Middle frontal gyrus (tissue), 1 donor: ENCODE data around the gene CPLANE1.
"Not testable (repeated sequence)": the region's sequence is repeated elsewhere in the genome, so short reads cannot be mapped to it uniquely, and the experiment has no call there.

Source experiments
- DNase-seq: peaks from one replicate; pipeline ENCODE4 v3.0.0-alpha.2; 2015; ENCODE audit warnings: low spot score; ENCODE audit errors: extremely low spot score

CPLANE1 gene

DNA sequence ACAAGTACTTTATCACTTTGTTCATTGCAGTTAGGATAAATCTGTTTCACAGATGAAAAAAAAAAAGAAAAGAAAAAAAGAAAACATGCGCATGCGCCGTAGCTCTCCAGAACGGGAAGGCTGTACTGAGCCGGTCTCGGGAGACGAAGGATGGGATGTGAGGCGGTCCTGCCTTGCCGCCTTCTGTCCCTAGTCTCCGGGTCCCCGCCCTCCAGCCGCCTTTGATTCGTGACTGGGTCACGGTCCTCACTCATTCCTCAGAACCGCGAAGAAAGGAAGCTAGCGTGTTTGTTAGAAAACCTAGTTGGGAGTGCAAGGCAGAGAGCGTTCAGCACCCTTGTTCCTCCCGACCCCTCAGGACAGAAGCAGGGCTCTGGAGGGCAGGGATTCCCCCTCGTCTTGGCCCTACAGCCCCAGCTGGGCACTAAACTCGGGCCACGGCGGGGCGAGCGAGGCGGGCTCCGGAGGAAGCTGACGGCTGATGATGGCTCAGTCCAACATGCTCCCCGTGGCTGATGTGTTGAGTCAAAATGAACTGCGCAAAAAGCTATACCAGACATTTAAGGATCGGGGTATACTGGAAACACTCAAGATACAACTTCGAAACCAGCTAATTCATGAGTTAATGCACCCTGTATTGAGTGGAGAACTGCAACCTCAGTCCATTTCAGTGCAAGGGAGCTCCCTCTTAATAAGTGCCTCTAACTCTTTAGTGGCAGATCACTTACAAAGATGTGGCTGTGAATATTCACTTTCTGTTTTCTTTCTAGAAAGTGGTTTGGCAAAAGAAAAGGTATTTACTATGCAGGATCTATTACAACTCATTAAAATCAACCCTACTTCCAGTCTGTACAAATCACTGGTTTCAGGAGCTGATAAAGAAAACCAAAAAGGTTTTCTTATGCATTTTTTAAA lies 40.0 kb downstream of the CPLANE1 start:
- DNase-seq: no peak

DNA sequence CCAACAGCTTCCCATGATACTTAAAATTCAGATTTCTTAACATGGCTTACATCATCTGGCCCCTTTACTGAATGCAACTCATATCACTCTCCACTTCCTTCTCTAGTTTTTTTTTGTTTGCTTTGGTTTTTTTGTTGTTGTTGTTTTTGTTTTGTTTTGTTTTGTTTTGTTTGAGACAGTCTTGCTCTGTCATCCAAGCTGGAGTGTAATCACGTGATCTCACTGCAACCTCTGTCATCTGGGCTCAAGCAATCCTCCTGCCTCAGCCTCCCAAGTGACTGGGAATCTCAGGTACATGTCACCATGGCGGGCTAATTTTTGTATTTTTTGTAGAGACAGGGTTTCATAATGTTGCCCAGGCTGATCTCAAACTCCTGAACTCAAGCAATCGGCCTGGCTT lies 41.4 kb downstream of the CPLANE1 start:
- DNase-seq: no peak

DNA sequence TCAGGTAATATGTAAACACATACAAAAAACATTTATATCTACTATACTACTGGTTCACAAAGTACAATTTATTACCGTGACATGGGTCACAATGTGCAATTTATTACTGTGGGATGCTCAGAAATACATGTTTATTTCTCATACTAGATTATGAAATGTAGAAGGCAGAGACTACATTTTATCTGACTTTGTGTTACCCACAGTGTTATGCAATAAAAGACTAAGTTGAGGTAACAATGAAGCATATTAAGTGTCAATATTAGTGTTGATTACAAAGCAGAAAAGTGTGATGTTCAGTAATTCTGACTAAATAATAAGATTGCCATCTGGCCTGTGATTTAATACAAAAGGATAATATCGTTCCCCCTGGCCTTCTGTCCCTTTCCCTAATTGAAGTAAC lies 42.4 kb downstream of the CPLANE1 start:
- DNase-seq: no peak

DNA sequence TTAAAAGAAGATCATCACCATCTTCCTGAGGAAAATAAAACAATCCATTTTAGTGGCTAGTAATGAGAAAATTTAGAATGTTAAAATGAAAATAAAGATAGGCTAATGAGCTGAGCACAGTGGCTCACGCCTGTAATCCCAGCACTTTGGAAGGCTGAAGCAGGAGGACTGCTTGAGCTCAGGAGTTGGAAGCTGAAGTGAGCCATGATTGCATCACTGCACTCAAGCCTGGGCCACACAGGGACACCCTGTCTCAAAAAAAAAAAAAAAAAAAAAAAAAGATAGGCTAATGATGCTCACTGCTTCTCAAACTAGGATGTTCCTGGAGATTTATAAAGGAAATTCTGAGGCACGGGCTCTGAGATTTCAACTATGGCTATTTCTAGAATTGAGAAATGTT lies 50.3 kb downstream of the CPLANE1 start:
- no peak for DNase-seq

DNA sequence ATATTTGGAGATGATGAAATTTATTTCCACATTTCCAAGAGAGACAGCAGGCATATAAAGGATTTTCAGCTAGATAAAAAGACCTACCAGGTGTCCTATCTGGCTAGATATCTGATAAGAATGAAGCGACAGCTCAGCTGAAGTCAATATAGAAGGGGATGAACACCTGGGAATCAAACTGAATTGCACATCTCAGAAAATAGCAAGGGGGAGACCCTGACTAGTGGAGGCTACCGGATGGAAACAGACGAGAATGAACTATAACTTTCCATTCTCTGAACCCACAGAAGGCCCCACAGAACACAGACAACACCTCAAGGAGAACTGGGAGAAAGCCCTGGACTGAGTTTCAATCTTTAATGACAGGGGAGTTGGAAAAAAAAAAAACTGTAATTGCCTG lies 51.1 kb downstream of the CPLANE1 start:
- no peak for DNase-seq

DNA sequence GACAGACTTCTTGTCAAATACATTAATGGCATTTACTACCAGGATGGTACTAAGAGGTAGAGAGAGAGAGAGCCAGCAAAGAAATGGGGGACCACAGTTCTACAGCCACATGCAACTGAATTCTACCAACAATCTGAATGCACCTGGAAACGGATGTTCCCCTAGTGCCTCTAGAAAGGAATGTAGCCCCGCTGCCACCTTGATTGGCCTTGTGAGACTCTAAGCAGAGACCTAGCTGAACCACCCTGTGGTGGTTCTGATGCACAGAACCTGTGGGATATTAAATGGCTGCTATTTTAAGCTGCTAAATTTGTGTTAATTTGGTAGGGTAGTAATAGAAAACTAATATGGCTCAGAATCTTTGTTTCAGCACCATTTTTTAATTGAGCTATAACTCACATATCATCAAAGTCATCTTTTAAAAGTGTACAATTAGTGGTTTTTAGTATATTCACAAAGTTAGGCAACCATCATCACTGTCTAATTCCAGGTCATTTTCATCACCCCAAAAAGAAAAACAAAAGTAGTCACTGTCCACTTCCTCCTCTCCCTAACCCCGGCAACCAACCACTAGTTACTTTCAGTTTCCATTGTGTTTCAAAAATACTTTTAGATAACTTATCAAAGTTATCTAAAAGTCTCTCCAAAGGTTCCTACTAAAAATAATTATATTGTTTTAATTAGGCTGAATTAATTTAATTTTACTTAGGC lies 51.7 kb downstream of the CPLANE1 start:
- no peak for DNase-seq

DNA sequence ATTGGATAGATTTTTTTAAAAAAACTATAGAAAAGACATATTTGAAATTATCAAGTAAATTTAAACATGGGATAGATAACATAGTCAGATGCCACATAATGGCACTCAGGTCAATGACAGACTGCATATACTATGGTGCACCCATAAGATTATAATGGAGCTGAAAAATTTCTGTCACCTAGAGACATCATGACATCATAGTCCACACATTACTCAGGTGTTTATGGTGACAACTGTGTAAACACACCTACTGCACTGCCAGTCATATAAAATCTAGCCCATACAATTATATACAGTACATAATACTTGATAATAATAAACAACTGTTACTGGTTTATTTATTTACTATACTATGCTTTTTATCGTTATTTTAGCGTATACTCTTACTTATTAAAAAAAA lies 58.6 kb downstream of the CPLANE1 start:
- DNase-seq: no peak

DNA sequence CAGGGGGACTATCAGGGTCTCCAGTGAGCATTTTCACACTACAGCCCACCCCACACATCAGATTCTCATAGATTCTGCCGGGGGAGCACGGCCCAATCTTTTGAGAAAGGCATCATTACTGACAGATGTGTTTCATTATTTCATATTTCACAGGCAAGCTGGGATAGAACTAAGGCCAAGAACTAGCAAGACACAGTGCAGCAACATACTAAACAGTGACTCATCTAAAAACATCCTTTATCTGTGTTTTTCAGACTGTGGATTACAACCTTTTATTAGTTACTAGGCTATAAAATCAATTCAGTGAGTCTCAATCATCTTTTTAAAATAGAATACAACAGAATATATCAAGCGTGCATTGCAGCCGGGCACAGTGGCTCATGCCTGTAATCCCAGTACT lies 59.8 kb downstream of the CPLANE1 start:
- no peak for DNase-seq

DNA sequence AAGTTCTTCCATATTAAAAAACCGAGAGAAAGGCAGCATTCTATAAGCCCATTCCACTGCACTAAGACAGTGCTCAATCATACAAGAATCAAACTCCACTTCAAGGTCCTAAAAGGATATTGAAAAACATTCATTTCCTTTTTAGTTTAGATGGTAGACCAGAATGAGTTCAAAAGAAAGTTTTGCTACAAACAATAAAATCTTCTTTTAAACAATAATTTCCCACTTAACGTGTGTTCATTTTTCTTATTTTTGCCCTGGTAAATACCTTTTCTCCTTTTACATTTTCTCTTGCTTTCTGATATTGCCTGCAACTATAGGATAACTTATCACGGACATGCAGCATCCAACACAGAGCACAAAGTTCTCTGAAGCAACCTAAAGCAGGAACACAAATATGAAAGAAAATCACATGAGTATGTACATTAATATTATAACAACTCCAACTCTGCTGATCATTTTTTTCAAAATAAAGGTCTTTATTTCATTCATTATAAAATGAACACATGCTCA lies 61.7 kb downstream of the CPLANE1 start:
- no peak for DNase-seq

DNA sequence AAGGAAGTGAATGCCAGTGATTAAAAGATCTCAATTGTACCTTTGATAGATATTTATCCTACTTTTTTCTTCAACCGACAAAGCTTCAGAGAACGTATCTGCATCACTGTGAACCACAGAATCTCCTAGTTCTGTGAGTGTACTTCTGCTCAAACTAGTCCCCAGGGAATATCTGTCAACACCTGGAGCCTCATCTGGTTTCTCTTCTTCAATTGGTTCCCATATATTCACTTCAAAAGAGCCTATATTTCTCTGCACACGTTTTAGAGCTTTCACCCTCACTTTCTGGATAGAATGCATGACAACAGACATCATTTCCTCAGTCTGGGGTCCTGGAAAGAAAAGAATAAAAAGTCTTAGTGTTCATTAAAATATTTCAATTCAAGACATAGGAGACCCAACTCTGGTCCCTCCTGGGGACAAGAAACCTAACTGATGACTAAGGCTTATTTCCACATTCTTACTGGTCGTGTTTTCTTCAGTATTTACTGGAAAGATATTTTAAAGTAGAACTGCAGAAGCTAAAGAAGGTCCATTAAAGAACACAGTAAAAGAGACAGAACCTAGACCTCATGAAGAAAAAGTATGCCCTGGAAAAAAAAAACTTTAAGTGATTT lies 64.3 kb downstream of the CPLANE1 start:
- no peak for DNase-seq

DNA sequence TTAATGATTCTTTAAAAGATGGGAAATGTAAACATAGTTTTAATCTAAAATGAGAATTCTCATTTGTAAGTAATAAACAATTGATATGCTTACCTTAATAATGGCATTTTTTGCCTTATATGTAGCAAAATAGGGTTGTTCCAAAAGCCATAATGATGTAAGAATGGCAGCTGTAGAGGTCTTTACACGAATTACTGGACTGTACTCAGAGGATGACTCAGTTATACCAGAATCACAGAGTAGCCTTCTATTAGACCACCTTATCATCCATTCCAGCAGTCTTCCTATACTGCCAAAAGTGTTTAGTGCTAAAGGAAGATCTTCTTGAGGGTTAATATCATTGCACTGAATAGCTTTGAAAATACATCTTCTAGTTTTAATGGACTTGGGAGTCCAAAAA lies 66.5 kb downstream of the CPLANE1 start:
- DNase-seq: no peak

DNA sequence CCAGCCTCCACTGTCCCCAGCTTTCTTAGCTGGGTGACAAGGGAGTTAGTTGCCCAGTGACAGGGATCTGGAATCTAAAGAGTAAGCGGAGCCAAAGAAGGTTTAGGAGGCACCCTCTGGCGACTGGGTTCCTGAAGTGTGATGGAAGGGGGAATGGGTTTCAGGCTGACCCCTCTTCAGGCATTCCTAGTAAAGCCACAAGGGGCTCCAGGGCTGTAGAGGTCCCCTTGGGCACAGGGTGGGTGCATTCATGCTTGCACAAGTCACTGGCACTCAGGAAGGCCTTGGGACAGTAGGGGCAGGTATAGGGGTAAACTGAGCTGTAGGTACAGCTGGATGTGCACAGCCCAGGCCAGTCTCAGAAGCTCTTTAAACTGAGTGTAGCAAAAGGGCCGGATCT lies 74.2 kb downstream of the CPLANE1 start:
- no peak for DNase-seq

DNA sequence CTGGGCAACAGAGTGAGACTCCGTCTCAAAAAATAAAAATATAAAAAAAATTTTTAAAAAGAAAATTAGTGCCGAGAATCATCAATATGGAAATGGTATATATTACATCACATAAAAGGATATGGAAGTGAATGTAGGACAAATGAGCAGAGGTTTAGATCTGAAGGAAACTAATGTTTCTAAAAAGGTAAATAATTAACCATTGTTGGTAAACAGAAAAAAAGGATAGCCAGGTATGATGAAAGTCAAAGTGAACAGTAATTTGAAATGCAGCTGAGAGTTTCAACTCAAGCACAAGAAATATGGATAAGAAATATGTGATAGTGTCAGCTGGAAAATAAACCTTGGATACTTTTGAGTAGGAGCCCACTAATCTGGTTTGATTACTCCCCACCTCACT lies 76.2 kb downstream of the CPLANE1 start:
- no peak for DNase-seq

DNA sequence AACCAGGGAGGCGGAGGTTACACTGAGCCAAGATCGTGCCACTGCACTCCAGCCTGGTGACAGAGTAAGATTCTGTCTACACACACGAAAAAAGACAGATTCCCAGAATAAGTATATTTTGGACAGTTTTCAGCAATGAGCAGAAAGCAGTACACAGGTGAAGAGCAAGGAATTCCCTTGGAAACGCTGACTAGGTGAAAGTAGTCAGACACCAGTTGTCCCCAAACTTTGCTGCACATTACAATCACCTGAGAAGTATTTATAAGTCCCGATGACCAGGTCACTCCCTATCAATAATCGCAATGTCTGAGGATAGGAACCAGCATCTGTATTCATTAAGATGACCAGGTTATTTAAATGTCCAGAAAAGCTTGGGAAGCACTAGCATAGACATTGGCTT lies 78.3 kb downstream of the CPLANE1 start:
- DNase-seq: no peak

DNA sequence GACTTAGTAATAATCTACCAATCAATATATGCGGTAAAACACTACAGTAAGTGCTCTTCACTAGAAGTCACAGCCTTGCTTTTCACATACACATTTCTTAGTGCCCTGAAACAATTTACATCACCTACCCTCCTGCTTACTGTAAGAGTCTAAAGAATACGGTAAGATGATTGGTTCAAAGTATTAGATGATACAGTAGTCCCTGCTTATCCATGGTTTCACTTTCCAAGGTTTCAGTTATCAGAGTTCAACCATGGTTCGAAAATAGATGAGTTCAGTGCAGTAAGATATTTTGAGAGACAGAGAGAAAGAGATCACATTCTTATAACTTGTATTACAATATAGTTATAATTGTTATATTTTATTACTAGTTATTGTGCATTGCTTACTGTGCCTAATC lies 83.0 kb downstream of the CPLANE1 start:
- DNase-seq: no peak

DNA sequence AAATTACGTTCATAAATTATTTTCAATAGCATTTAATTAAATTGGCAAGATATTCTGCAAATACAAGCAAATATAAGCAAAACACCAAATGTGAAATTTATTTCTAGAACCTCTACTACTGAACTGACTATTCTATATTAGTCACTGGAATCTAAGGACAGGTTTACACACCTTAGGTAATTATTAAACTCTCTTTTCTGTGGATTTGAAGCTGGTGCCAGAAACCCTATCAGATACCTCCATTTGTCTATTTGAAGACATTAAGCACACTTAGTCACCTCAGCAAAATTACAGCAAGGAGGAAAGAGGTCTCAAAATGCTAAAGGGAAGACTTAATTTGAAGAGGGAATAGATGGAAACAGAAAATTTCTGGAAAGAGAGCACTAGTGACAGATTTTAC lies 83.4 kb downstream of the CPLANE1 start:
- DNase-seq: no peak

DNA sequence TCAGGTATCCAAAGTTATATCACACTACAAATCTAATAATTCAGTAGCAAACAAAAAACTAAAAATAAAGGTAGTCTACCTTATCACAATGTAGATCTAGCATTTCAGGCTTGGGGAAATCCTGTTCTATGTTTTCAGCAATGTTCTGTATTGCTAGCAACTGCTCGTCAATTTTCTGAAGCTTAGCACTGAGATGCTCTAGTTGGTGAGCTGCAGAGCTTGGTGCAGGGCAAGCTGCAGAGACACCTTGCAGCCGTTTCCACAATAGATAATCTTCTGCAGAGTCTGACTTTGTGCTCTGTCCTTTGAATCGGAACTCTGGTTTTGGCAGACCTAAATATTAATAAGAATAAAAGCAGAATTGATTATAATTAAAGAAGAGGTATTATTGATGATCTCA lies 95.5 kb downstream of the CPLANE1 start:
- DNase-seq: no peak

DNA sequence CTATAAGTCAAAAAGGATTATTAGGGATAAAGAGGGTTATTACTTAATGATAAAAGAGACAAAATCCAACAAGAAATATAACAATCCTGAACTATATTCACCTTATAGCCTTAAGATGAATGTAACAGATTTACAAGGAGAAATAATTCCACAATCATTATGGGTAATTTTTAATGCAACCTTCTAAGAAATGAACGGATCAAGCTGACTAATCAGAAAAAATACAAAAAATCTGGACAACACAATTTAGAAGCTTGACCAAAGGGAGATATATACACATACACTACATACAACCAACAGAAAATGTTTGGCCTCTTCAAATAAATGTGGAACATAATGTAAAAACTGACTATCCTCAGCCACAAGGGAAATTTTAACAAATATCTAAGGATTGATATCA lies 102.3 kb downstream of the CPLANE1 start:
- DNase-seq: no peak

DNA sequence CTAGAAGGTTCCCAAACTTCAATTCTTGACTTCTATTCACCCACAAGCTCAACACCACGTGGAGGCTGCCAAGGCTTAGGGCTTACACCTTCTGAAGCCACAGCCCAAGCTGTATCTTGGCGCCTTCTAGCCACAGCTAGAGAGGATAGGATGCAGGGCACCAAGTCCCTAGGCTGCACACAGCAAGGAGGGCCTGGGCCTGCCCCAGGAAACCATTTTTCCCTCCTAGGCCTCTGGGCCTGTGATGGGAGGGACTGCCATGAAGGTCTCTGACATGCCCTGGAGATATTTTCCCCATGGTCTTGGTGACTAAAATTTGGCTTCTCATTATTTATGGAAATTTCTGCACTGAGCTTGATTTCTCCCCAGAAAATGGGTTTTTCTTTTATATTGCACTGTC lies 112.5 kb downstream of the CPLANE1 start:
- no peak for DNase-seq

DNA sequence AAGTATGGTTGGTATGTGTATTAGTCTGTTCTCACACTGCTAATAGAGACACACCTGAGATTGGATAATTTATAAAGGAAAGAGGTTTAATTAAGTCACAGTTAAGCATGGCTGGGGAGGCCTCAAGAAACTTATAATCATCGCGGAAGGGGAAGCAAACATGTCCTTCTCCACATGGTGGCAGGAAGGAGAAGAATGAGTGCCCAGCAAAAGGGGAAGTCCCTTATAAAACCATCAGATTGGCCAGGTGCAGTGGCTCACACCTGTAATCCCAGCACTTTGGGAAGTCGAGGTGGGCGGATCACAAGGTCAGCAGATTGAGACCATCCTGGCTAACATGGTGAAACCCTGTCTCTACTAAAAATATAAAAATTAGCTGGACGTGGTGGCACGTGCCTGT lies 113.9 kb downstream of the CPLANE1 start:
- not testable (repeated sequence) for DNase-seq

DNA sequence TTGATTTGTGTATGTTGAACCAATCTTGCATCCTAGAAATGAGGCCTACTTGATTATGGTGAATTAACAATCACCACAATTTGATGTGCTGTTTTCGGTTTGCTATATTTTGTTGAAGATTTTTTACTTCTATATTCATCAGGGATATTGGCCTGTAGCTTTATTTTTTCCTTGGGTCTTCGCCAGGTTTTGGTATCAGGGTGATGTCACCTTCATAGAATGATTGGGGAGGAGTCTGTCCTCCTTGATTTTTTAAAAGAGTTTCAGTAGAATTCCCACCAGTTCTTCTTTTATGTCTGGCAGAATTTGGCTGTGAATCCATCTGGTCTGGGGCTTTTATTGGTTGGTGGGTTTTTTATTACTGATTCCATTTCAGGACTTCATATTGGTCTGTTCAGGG lies 115.2 kb downstream of the CPLANE1 start:
- DNase-seq: no peak

DNA sequence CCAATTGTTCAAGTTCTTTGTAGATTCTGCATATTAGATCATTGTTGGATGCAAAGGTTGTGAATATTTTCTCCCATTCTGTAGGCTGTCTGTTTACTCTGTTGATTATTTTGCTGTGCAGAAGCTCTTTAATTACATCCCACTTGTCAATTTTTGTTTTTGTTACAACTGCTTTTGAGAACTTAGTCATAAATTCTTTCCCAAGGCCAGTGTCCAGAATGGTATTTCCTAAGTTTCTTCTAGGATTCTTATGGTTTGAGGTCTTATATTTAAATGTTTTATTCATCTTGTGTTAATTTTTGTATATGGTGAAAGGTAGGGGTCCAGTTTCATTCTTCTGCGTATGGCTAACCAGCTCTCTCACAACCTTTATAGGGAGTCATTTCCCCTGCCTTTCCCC lies 116.5 kb downstream of the CPLANE1 start:
- no peak for DNase-seq
